ENCODE results near the gene SLC5A9. TPM values are rescaled to one million over a fixed set of nuclear protein-coding genes. Genes with fewer than 3 reads are reported as not detected.

Gene SLC5A9
- total and polyA plus RNA-seq, 2 donors (not counting 1 experiment from before 2014, with no cell fraction given): 0.07 TPM; not detected in 1

DNA sequence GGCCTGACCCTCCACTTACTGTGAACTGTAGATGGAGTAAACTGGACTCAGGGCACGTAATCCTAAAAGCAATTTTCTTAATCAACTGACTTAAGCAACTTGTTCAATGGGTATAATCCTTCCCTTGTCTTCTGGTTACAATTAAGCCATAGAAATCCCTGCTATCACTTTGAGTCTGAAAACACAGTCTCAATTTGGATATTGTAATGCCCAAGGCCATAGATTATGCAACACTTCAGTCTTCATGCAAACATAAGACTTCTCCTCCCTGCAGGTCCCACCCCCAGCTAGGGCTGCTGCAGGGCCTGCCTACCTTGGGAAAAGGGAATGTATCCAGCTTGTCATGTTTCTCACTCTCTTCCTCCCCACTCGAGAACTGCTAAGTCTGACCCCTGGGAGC lies 6.2 kb upstream of the SLC5A9 start:
- Mint-ChIP-seq H3K27ac (no peak overlapping the region), H3K4me1 (no peaks in the 10 kb centered on the region), H3K4me3 (no peak overlapping the region), H3K9me3 (ENCODE audit: insufficient read depth) (no peaks in the 10 kb centered on the region), H3K27me3 (peaks cover 19% of the 10 kb centered on the region)
- 86% methylated on average over 1 of the region's 2 CpGs for WGBS (ENCODE audit: insufficient coverage)
- Histone ChIP-seq H3K9ac (ENCODE audit: low read length) (no peak overlapping the region), H3K79me2 (ENCODE audit: control insufficient read depth, insufficient read depth, low read length) (no peaks in the 10 kb centered on the region), H4K20me1 (ENCODE audit: control insufficient read depth, insufficient read depth, low read length, poor library complexity, severe bottlenecking) (no peaks in the 10 kb centered on the region), H3K36me3 (replicated peaks in 1 of 2; ENCODE audit: control extremely low read depth in 1 of 2, control insufficient read depth in 1 of 2, extremely low read depth in 1 of 2, insufficient read depth in 2 of 2, low read length in 1 of 2) (no peaks in the 10 kb centered on the region), H3K27ac (ENCODE audit: low read length in 2 of 2) (no peak overlapping the region), H3K4me2 (replicated peaks; ENCODE audit: low read depth, low read length, poor library complexity, severe bottlenecking) (no peak overlapping the region), H3K4me1 (ENCODE audit: control insufficient read depth in 2 of 2, insufficient read depth in 2 of 2, low read length in 2 of 2) (no peaks in the 10 kb centered on the region), H3K4me3 (ENCODE audit: control extremely low read depth in 1 of 5, extremely low read depth in 1 of 5, insufficient read depth in 1 of 5, low read depth in 2 of 5, low read length in 4 of 5) (no peak overlapping the region), H3K9me3 (ENCODE audit: control extremely low read depth in 1 of 3, control insufficient read depth in 2 of 3, insufficient read depth in 1 of 3, low read length in 2 of 3) (no peaks in the 10 kb centered on the region), H2AFZ (ENCODE audit: insufficient read depth, low read depth, low read length, poor library complexity, severe bottlenecking) (no peak overlapping the region), H3K27me3 (replicated peaks in 1 of 4; ENCODE audit: control extremely low read depth in 1 of 4, control insufficient read depth in 3 of 4, insufficient read depth in 4 of 4, low read length in 3 of 4) (peaks cover 0 to 2% (median 0%) of the 10 kb centered on the region in 4 experiments)
- DNase-seq (no peak), ATAC-seq (ENCODE audit: low read depth) (no peak)
- TF ChIP-seq, protein P1, sequence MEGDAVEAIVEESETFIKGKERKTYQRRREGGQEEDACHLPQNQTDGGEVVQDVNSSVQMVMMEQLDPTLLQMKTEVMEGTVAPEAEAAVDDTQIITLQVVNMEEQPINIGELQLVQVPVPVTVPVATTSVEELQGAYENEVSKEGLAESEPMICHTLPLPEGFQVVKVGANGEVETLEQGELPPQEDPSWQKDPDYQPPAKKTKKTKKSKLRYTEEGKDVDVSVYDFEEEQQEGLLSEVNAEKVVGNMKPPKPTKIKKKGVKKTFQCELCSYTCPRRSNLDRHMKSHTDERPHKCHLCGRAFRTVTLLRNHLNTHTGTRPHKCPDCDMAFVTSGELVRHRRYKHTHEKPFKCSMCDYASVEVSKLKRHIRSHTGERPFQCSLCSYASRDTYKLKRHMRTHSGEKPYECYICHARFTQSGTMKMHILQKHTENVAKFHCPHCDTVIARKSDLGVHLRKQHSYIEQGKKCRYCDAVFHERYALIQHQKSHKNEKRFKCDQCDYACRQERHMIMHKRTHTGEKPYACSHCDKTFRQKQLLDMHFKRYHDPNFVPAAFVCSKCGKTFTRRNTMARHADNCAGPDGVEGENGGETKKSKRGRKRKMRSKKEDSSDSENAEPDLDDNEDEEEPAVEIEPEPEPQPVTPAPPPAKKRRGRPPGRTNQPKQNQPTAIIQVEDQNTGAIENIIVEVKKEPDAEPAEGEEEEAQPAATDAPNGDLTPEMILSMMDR (IDR thresholded peaks at IDR 0.05): no peak
- no peak for TF ChIP-seq EZH2 (IDR thresholded peaks at IDR 0.05; ENCODE audit: borderline replicate concordance, insufficient read depth, low read depth, low read length, poor library complexity, severe bottlenecking)
- POLR2A ChIA-PET: no interaction called here
- intact Hi-C loops (cut with micrococcal nuclease): no loop called here
- CTCF ChIA-PET: no interaction called here

GRCh38 chr1:48216941-48217340 lies 5.6 kb upstream of the SLC5A9 start:
- 52% methylated on average over 3 of the region's 3 CpGs for WGBS (ENCODE audit: insufficient coverage)

More at GRCh38 chr1:48216941-48217340, 5.6 kb upstream of the SLC5A9 start:
- no peak overlapping the region for H3K27ac Mint-ChIP-seq
- H3K27me3 Mint-ChIP-seq: peaks cover 19% of the 10 kb centered on the region
- H3K36me3 ChIP-seq (replicated peaks in 1 of 2; ENCODE audit: control extremely low read depth in 1 of 2, control insufficient read depth in 1 of 2, extremely low read depth in 1 of 2, insufficient read depth in 2 of 2, low read length in 1 of 2): no peaks in the 10 kb centered on the region
- no peak overlapping the region for H3K9ac ChIP-seq (ENCODE audit: low read length)
- TF ChIP-seq EZH2 (IDR thresholded peaks at IDR 0.05; ENCODE audit: borderline replicate concordance, insufficient read depth, low read depth, low read length, poor library complexity, severe bottlenecking): no peak
- TF ChIP-seq, protein P1 (IDR thresholded peaks at IDR 0.05): no peak
- DNase-seq: no peak
- no peaks in the 10 kb centered on the region for H3K4me1 ChIP-seq (ENCODE audit: control insufficient read depth in 2 of 2, insufficient read depth in 2 of 2, low read length in 2 of 2)
- H3K4me3 ChIP-seq (ENCODE audit: control extremely low read depth in 1 of 5, extremely low read depth in 1 of 5, insufficient read depth in 1 of 5, low read depth in 2 of 5, low read length in 4 of 5): no peak overlapping the region
- peaks cover 0 to 2% (median 0%) of the 10 kb centered on the region in 4 experiments for H3K27me3 ChIP-seq (replicated peaks in 1 of 4; ENCODE audit: control extremely low read depth in 1 of 4, control insufficient read depth in 3 of 4, insufficient read depth in 4 of 4, low read length in 3 of 4)
- H3K4me1 Mint-ChIP-seq: no peaks in the 10 kb centered on the region
- H3K9me3 ChIP-seq (ENCODE audit: control extremely low read depth in 1 of 3, control insufficient read depth in 2 of 3, insufficient read depth in 1 of 3, low read length in 2 of 3): no peaks in the 10 kb centered on the region
- H3K79me2 ChIP-seq (ENCODE audit: control insufficient read depth, insufficient read depth, low read length): no peaks in the 10 kb centered on the region
- no peak overlapping the region for H3K27ac ChIP-seq (ENCODE audit: low read length in 2 of 2)
- ATAC-seq (ENCODE audit: low read depth): no peak
- no peak overlapping the region for H3K4me2 ChIP-seq (replicated peaks; ENCODE audit: low read depth, low read length, poor library complexity, severe bottlenecking)
- POLR2A ChIA-PET: no interaction called here
- H4K20me1 ChIP-seq (ENCODE audit: control insufficient read depth, insufficient read depth, low read length, poor library complexity, severe bottlenecking): no peaks in the 10 kb centered on the region
- H3K9me3 Mint-ChIP-seq (ENCODE audit: insufficient read depth): no peaks in the 10 kb centered on the region
- intact Hi-C loops (cut with micrococcal nuclease): no loop called here
- CTCF ChIA-PET: no interaction called here
- H2AFZ ChIP-seq (ENCODE audit: insufficient read depth, low read depth, low read length, poor library complexity, severe bottlenecking): no peak overlapping the region
- no peak overlapping the region for H3K4me3 Mint-ChIP-seq

Measured in B cell (primary cell).